ENCODE measurements around the gene SDF2L1. TPM values are rescaled to one million over a fixed set of nuclear protein-coding genes. Genes with fewer than 3 reads are reported as not detected.

SDF2L1 gene
- total and polyA plus RNA-seq, 12 donors = 14.0 to 83.9 (median 27.4) TPM

- Histone ChIP-seq H3K27ac (no peak overlapping the region), H3K4me1 (replicated peaks in 1 of 2) (peaks cover 4% of the 10 kb centered on the region in 2 donors), H3K9me3 (replicated peaks in 1 of 3) (no peaks in the 10 kb centered on the region), H3K27me3 (no peaks in the 10 kb centered on the region), H3K36me3 (replicated peaks in 1 of 2) (no peaks in the 10 kb centered on the region), H3K4me3 (no peak overlapping the region)
- TF ChIP-seq CTCF (IDR thresholded peaks at IDR 0.05) (no peak), POLR2A (IDR thresholded peaks at IDR 0.05) (no peak)
- 86 to 90% (median 87%) methylated on average over 5 of the region's 5 CpGs for WGBS, 4 donors
- intact Hi-C loops (cut with DNase I) = no loop called here
- no peak for DNase-seq
Measured at GRCh38 chr22:21661991-21662390, 19.9 kb downstream of the SDF2L1 start.

- H3K4me3 ChIP-seq = no peak overlapping the region
- H3K27ac ChIP-seq = no peak overlapping the region
- H3K27me3 ChIP-seq = no peaks in the 10 kb centered on the region
- H3K9me3 ChIP-seq (replicated peaks in 1 of 3) = no peaks in the 10 kb centered on the region
- H3K4me1 ChIP-seq (replicated peaks in 1 of 2) = peaks cover 4 to 10% of the 10 kb centered on the region in 2 donors
- no peak for DNase-seq
- 81 to 93% (median 90%) methylated on average over 2 of the region's 2 CpGs for WGBS, 4 donors
- intact Hi-C loops (cut with DNase I) = no loop called here
- H3K36me3 ChIP-seq (replicated peaks in 1 of 2) = no peaks in the 10 kb centered on the region
- TF ChIP-seq POLR2A (IDR thresholded peaks at IDR 0.05) (no peak), CTCF (IDR thresholded peaks at IDR 0.05) (no peak)
Measured at GRCh38 chr22:21663738-21664137, 21.6 kb downstream of the SDF2L1 start.

GRCh38 chr22:21665047-21665851 is 23.1 kb downstream of the SDF2L1 start:
- peaks cover 0 to 5% of the 10 kb centered on the region in 2 donors for H3K36me3 ChIP-seq (replicated peaks in 1 of 2)
- H3K27ac ChIP-seq = peak overlapping the region in 4 of 5 donors; percentile 81 to 96 (median 89)
- no peaks in the 10 kb centered on the region for H3K9me3 ChIP-seq (replicated peaks in 1 of 3)
- intact Hi-C loops (cut with DNase I) = no loop called here
- DNase-seq = no peak
- TF ChIP-seq CTCF (IDR thresholded peaks at IDR 0.05) (no peak), POLR2A (IDR thresholded peaks at IDR 0.05) (no peak)
- 68 to 81% (median 71%) methylated on average over 20 to 26 of the region's 26 CpGs for WGBS, 4 donors
- H3K4me3 ChIP-seq = peak overlapping the region in 2 of 4 donors; percentile 73 to 75
- peaks cover 4 to 10% of the 10 kb centered on the region in 2 donors for H3K4me1 ChIP-seq (replicated peaks in 1 of 2)
- H3K27me3 ChIP-seq = no peaks in the 10 kb centered on the region

GRCh38 chr22:21666786-21667185 is 24.7 kb downstream of the SDF2L1 start:
- DNase-seq = no peak
- Histone ChIP-seq H3K27ac (peak overlapping the region in 2 of 5 donors; percentile 81 to 96), H3K4me3 (peak overlapping the region in 2 of 4 donors; percentile 73 to 75), H3K9me3 (replicated peaks in 1 of 3) (no peaks in the 10 kb centered on the region), H3K4me1 (replicated peaks in 1 of 2) (peaks cover 4 to 10% of the 10 kb centered on the region in 2 donors), H3K36me3 (replicated peaks in 1 of 2) (peaks cover 0 to 21% of the 10 kb centered on the region in 2 donors), H3K27me3 (no peaks in the 10 kb centered on the region)
- WGBS, 4 donors = 50 to 59% (median 55%) methylated on average over 15 to 16 of the region's 16 CpGs
- no peak for TF ChIP-seq POLR2A (IDR thresholded peaks at IDR 0.05)
- TF ChIP-seq CTCF (IDR thresholded peaks at IDR 0.05) = no peak
- intact Hi-C loops (cut with DNase I) = no loop called here
